ENCODE results near the gene OBP2B.

Gene OBP2B

DNA sequence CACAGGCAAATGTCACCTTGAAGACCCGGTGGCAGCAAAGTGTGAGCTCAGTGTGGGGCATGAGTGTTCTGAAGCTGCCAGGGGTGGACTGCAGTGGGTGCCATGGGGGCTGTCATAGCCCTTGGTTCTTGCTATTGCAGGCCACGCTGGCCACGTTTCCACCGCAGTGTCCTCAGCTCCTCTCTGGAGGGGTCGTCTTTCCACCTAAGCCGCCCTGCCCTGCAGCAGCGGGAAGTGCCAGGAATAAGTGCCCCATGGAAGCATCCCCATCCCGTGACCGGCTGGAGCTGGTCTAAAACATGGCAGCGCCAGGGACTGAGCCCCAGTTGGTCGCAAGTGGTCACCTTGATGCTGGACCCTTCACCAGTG is 6.9 kb downstream of the OBP2B start:
- no peak for TF ChIP-seq CTCF (IDR thresholded peaks at IDR 0.05; ENCODE audit: low read depth, low read length)
- H3K4me3 ChIP-seq (ENCODE audit: low read depth, low read length), result no peak overlapping the region

- no peak overlapping the region for H3K4me3 ChIP-seq (ENCODE audit: low read depth, low read length)
- TF ChIP-seq CTCF (IDR thresholded peaks at IDR 0.05; ENCODE audit: low read depth, low read length), result no peak
Observed at GRCh38 chr9:133201424-133202144, 7.5 kb downstream of the OBP2B start.

DNA sequence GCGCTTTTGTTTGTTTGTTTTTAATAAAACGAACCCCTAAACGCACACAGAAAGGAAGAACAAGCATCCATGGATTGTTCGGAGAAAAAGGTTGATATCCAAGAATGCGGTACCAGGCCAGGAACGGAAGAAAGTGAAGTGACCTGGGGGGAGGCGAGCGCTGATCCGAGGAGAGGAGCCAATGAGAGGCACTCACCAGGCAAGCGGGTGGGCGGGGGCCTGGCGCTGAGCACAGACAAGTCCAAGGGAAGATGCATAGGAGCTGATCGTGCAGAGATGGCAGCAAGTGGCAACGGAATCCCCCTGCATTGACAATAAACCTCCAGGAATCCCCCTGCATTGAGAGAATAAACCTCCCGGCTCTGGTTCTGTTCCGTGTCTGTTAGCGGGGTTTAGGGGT is 8.4 kb downstream of the OBP2B start:
- no peak for TF ChIP-seq CTCF (IDR thresholded peaks at IDR 0.05; ENCODE audit: low read depth, low read length)

DNA sequence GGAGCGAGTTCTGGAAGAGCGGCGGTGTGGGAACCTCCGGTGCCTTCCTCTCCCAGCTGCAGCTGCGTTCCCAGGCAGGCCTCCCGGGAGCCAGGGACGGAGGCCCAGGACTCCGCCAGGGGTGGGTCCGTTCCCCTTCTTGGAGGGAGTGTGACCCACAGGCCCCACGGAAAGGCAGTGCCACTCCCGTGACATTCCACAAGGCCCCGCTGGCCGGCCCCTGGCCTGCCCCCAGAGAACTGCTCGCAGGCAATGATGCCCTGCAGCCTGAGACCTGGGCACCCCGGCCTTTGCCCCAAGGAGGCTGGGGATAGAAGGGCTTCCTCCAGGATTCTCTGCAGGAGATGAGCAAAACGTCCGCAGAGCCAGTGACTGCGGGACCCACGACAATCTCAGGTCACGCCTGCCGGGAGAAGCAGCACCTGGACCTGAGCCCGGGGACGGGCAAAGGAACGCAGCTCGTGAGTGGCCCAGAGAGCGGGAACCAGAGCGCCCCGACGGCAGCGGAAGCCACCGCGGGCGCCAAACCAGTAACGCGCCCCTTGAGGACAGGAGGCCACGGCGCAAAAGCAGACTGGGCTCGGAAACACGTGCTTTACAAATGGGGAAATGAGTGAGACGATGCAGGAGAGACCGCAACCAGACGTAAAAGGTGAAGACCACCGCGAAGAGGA is 9.3 kb downstream of the OBP2B start:
- no peak for TF ChIP-seq CTCF (IDR thresholded peaks at IDR 0.05; ENCODE audit: low read depth, low read length)
- no peak overlapping the region for H3K4me3 ChIP-seq (ENCODE audit: low read depth, low read length)

More for the DNA sequence above, 8.4 kb downstream of the OBP2B start:
- no peak overlapping the region for H3K4me3 ChIP-seq (ENCODE audit: low read depth, low read length)

- H3K4me3 ChIP-seq (ENCODE audit: low read depth, low read length), result no peak overlapping the region
- TF ChIP-seq CTCF (IDR thresholded peaks at IDR 0.05; ENCODE audit: low read depth, low read length), result no peak
Observed at GRCh38 chr9:133195029-133195428, 14.0 kb downstream of the OBP2B start.

DNA sequence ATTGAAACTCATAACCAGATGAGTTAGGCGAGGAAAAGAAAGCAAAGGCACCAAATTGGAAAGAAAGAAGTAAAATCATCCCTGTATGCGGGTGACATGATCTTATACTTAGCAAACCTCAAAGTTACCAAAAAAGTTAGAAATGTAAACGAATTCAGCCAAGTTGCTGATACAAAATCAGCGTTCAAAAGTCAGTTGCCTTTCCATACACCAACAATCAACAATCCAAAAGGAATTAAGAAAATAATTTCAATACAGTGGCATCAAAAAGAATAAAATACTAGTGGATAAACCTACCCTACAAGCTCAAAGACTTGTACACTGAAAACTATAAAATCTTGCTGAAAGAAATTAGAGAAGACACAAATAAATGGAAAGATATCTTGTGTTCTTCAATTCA is 14.5 kb downstream of the OBP2B start:
- TF ChIP-seq CTCF (IDR thresholded peaks at IDR 0.05; ENCODE audit: low read depth, low read length), result no peak
- no peak overlapping the region for H3K4me3 ChIP-seq (ENCODE audit: low read depth, low read length)

DNA sequence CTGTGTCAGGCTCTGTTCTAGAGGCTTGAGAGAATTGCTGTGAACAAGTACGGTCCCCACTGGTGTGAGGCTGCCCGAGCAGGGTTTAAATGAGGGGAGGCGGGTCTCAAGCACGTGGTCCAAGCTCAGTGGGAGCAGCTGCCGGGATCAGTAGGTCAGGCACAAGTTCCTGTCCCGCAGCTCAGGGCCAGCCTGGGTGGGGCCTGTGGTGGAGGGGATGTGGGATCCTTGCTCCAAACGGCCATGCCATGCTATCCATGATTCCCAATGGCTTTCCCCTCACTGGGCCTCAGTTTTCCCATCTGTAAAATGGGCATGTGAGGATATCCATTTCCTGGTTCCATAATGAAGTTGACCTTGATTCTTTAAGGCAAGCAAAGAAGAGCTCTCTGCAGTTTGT is 17.1 kb downstream of the OBP2B start:
- no peak for TF ChIP-seq CTCF (IDR thresholded peaks at IDR 0.05; ENCODE audit: low read depth, low read length)
- no peak overlapping the region for H3K4me3 ChIP-seq (ENCODE audit: low read depth, low read length)

Data from WI38 (cell line).